NB4 (cell line): Measurements from ENCODE around the gene NRXN3.

Experiments used
- POLR2A ChIP-seq: IDR thresholded peaks from 2 replicates; pipeline ENCODE4 v1.6.1; 2011; ENCODE audit warnings: mild to moderate bottlenecking; ENCODE audit not compliant: insufficient read length; ENCODE audit errors: extremely low read depth
- TF ChIP-seq, protein P1 (sequence below): IDR thresholded peaks from one replicate; pipeline ENCODE4 v1.5.1; 2012; ENCODE audit warnings: low read depth, low read length

DNA sequence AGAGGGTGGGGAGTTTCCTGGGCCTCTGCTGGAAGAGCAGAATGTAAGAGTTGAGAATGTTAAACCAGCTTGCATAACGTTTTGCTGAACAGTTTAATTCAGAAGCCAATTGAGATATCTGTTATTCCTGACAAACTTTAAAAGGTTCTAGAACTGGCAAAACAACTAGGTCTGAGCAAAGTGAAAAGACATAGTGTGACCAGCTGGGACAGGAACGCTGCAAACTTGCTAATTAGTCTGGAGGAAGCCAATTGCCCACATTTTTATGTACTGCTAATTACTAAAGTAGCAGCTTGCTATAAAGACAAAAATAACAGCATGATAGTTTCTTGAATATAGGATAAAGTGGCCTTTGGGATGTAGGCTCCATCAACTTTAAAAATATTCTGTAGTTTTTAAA is 704.9 kb downstream of the NRXN3 start:
- TF ChIP-seq POLR2A = no peak
- TF ChIP-seq, protein P1, sequence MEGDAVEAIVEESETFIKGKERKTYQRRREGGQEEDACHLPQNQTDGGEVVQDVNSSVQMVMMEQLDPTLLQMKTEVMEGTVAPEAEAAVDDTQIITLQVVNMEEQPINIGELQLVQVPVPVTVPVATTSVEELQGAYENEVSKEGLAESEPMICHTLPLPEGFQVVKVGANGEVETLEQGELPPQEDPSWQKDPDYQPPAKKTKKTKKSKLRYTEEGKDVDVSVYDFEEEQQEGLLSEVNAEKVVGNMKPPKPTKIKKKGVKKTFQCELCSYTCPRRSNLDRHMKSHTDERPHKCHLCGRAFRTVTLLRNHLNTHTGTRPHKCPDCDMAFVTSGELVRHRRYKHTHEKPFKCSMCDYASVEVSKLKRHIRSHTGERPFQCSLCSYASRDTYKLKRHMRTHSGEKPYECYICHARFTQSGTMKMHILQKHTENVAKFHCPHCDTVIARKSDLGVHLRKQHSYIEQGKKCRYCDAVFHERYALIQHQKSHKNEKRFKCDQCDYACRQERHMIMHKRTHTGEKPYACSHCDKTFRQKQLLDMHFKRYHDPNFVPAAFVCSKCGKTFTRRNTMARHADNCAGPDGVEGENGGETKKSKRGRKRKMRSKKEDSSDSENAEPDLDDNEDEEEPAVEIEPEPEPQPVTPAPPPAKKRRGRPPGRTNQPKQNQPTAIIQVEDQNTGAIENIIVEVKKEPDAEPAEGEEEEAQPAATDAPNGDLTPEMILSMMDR = no peak
